Measurements from ENCODE around the gene SLCO4A1.

SLCO4A1 gene

DNA sequence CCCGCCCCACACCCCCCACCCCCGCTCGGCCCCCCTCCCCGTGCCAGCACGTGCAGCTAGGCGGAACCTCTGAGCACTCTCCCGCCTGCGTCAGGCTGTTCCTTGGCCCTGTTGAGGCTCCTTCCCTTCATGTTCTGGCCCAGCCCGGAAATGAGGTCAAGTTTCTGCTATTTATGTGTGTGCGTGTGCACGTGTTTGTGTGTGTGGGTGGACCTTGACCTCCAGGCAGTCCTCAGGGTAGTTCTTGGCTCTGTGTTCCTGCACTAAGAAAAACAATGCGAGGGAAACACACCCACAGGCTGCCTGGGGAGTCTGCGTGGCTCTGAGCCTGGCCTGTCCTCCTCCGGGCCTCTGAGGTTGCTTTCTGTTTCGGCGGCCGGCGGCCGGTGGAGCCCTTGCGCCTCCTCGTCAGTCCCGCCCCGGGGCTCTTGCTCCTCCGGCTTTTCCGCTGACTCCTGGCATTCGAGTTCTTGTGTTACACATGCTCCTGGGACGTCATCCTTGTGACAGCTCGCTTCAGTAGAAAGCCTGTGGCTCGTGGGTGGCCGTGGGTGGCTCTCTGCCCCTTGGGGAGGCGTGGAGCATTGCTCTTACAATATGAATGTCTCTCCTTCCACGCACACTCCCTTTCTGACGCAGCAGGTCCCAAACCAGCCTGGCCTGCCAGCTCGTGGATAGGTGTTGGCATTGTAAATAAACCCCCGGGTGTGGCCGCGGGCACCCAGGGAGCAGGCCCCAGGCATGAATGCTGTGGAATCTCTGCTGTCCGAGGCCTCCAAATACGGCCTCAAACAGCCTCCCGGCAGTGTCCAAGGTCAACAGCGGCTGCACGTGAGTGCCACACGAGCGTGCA is 10.0 kb downstream of the SLCO4A1 start:
- peak; percentile 40 for DNase-seq (ENCODE audit: low read depth)

DNA sequence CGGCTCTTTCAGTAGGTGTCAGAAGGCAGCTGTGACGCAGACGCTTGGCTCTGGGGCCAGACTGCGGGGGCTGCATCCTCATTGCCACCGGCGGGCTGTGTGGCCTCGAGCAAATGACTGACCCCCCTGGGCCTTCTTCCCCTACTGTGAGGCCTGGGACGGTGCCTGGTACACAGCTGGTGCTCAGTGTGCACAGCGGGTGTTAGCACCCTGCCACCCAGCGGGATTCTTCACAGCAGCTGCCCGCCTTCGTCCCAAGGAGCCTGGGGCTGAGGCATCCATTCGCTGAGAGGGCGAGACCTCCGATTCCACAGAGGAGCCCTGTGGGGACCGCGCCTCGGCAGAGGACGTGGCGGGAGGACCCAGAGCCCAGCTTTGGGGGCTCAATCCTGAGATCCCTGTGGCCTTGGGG is 10.6 kb downstream of the SLCO4A1 start:
- DNase-seq (ENCODE audit: low read depth): no peak

DNA sequence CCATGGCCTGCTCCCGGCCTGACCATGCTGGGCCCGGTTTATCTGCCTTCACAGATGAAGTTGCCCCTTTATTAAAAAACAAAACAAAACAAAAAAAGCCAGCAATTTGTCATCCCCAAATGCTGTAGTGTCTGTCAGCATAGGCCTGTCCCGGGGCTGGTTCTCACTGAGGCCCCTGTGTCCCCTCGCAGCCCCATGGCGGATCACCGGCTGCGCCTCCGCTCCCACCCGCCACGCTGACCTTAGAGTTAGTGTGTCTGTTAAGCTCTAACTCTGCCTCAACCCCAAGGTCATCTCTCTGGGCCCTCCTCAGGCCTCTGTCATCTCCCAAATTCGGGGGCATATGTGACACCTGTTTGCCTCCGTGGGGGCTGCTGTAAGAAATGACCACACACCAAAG is 11.1 kb downstream of the SLCO4A1 start:
- DNase-seq (ENCODE audit: low read depth): no peak

DNA sequence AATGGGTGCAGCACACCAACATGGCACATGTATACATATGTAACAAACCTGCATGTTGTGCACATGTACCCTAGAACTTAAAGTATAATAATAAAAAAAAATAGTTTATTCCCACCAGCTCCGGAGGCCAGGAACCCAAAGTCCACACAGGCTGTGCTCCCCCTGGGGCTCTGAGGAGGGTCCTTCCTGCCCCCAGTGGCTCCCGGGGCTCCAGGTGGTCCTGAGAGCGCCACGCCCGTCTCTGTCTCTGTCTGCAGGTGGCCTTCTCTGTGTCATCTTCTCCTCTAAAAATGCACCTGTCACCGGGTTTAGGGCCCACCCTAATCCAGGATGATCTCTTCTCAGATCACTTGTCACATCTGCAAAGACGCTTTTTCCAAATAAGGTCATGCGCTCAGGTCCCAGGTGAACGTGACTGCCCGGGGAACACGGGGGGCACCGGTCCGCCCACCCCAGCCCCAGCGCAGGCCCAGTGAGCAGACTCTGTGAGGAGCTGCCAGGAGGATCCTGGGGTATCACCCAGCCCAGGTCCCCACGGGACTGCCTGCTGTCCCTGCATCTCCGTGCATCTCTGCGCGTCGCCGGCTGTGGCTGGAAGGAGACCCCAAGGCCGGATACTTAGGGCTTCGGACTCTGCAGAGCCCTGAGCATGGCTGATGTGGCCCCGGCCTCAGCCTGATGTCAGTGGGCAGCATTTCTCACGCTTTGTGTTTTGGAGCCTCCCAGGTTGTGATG is 11.8 kb downstream of the SLCO4A1 start:
- DNase-seq (ENCODE audit: low read depth): no peak

DNA sequence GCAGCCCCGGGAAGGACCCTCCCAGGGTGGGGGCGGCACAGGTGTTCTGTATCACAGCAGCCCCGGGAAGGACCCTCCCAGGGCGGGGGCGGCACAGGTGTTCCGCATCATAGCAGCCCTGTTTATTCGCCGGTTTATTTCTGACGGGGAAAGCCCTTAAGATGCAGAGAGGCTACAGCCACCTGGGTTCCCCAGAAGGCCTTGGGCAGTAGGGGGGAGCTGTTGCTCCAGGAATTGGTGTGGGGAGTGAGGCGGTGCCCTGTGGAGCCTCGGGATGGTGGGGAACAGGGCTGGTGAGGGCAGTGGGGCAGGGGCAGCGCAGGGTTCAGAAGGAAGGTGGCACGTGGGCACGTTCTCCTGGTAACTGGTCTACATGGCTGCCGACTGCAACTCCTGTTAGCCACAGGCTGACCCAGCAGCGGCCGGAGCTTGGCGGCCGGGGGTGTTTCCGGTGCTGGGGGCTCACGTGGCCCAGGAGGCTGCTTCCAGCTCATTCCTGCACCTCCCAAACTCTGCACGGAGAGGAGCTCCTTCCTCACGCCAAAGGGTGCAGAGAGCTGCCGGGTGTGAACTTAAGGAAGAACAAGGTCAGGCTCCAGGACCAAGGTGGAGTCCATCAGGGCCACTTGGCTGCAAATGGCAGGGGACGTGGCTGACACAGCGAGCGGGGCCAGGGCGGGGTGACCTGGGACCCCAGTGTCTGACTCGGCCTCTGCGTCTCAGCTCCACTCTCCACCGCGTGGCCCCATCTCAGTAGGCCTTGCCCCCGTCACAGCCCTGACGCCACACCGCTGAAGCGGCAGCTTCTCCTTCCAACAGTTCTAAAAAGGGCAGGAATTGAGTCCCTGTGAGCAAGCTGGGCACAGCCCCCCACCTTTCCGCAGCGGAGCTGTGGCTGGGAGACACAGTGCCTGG is 13.2 kb downstream of the SLCO4A1 start:
- no peak for DNase-seq (ENCODE audit: low read depth)

DNA sequence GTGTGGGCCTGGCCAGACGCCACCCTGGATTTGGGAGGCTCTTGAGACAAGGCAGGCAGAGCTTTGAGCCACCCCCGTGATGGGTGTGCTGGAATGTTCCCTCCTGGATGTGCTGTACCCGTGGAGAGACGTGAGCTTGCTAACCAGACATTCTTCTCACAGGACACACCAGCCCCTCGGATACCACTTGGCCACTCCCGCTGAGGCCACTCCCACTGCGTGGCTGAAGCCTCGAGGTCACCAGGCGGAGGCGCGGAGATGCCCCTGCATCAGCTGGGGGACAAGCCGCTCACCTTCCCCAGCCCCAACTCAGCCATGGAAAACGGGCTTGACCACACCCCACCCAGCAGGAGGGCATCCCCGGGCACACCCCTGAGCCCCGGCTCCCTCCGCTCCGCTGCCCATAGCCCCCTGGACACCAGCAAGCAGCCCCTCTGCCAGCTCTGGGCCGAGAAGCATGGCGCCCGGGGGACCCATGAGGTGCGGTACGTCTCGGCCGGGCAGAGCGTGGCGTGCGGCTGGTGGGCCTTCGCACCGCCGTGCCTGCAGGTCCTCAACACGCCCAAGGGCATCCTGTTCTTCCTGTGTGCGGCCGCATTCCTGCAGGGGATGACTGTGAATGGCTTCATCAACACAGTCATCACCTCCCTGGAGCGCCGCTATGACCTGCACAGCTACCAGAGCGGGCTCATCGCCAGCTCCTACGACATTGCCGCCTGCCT is 14.1 kb downstream of the SLCO4A1 start:
- no peak for DNase-seq (ENCODE audit: low read depth)

DNA sequence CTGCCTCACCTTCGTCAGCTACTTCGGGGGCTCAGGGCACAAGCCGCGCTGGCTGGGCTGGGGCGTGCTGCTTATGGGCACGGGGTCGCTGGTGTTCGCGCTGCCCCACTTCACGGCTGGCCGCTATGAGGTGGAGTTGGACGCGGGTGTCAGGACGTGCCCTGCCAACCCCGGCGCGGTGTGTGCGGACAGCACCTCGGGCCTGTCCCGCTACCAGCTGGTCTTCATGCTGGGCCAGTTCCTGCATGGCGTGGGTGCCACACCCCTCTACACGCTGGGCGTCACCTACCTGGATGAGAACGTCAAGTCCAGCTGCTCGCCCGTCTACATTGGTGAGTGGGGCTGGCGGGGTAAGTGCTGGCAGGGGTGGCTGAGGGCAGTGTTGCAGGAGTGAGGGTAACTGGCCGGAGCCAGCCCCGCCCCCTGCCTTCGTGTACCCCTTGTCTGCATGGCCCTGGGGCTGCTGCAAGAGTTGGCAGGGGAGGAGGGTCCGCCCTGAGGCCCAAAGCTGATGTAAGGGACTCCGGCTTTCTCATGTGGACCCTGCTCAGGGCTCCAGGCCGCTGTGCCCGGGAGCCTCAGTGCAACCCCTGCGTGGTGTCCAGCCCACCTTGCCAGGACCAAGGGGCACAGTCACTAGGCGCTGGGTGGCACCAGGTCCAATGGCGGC is 14.8 kb downstream of the SLCO4A1 start:
- no peak for DNase-seq (ENCODE audit: low read depth)

DNA sequence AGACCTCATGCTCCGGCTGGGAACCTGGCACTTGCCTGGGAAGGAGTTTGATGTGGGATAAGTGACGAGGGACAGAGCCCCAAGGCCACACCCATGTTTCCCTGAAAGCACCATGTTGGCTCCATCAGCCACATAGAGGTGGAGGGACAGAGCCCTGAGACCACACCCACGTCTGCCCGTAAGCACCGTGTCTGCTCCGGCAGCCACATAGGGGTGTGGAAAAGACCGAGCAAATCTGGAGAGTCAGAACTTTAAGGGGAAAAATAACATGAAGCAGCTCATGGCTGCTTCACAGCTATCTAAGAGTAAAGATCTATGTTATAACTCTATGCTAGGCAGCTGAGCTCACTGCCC is 15.3 kb downstream of the SLCO4A1 start:
- DNase-seq (ENCODE audit: low read depth): no peak

DNA sequence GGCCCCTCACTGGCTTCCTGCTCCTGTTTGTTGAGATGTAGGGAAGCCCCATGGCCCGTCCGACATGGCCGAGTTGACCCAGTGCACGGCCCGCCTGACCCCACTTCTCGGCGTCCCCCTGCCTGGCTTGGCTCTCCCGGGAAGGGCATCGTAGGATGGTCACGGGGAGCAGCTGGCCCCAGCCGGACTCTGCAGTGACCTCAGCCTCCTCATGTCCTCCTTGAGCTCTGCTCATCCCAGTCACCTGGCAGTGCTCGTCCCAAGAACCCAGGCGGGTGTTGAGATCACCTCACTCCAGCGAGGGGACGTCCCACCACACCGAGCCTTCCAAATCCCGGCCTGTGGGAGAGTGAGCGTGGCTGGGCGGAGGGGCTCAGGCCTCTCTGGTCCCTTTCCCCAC is 15.7 kb downstream of the SLCO4A1 start:
- no peak for DNase-seq (ENCODE audit: low read depth)

DNA sequence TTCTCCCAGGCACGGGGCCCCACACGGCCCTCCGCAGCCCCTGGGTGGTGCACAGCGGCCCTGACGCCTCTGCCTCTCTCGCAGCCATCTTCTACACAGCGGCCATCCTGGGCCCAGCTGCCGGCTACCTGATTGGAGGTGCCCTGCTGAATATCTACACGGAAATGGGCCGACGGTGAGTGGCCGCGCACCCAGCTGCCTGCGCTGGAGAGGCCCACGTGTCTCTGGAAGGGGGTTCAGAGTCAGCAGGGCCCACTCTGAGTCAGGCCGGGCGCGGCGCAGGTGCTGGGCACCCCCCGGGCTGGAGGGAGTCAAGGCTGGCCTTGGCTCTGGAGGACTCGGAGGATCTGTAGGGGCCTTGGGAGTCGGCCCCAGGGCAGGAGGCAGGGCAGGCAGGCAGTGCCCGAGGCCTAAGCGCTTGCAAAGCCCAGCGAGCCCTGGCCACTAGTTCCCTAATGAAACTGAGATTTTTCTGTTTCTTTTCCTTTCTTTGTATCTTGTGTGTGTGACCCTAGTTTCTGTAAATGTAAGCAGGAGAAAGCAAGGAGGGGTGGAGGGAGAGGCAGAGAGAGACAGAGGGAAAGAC is 16.4 kb downstream of the SLCO4A1 start:
- no peak for DNase-seq (ENCODE audit: low read depth)

DNA sequence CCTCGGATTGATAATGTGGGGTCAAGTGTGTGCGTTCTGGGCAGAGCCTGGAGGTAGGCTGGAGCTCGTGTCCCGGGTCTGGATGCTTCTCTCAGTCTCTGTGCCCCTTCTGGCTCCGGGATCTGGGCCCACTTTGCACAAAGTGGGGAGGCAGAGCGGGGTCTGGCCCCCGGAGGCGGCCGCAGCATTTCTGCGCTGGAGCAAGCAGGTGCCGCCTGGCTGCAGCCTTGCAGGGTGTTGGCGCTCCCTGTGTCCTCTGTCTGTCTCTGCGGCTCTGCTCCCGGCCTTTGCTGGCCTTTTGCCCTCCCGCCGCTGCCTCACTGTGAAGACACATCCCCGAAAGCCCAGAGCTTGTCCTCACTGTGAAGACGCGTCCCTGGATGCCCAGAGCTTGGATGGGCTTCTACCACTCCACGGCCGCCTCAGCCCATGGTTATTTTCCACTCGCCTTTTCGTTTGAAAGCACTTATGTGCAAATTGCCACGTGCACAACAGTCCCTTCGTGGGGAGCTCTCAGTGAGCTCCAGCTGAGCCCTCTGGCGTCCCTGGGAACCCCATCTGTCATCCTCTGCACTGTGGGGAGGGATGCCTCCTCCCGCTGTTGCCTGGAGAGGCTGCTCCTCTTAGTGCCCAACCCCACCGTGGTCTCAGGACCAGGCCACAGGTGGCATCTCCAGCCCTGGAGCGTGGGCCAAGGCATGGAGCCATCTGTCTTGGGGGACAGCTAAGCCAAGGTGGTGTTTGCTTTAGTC is 17.4 kb downstream of the SLCO4A1 start:
- DNase-seq (ENCODE audit: low read depth): no peak

DNA sequence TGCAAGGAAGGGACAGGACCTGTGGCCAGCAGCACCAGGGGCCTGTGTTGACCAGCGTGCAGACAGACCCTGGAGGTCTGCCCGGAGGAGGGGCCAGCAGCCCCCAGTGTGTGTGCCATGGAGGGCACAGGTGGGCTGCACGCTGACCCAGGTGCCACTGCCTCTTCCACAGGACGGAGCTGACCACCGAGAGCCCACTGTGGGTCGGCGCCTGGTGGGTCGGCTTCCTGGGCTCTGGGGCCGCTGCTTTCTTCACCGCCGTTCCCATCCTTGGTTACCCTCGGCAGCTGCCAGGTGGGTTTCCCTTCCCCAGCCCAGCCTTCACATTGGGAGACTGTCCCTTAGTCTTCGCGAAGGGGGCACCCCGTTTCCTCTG is 17.9 kb downstream of the SLCO4A1 start:
- DNase-seq (ENCODE audit: low read depth): no peak

DNA sequence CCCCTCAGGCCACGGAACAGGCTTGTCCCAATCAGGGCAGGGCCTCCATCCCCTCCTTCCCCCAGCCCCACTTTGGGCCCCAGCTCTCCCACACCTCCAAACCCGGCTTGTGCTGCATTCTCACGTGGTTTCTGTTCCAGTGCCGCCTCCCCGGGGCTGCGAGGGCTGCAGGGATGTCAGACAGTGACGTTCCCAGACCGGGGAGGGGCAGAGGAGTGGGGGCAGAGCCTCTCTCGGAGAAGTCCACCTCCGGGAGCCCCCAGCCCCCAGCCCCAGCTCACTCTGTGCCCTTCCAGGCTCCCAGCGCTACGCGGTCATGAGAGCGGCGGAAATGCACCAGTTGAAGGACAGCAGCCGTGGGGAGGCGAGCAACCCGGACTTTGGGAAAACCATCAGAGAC is 18.5 kb downstream of the SLCO4A1 start:
- DNase-seq (ENCODE audit: low read depth): no peak

DNA sequence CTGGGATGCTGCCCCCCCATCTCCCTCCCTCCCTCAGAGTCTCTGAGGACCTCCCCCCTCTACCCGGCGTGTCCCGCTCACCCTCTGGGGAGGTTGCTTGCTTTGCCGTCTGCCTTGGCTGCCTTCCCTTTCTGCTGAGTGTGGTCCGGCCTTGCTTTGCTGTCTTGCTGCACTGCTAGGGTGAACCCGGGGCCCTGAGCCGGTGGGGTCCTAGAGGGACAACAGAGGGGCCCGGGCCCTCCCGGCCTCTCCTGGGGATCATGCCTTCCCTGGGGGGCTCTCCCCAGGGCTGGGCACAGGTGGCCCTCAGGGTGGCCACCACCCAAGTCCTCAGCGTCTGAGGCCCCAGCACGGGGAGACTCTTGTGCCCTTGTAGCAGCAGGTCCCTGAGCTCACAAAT is 19.3 kb downstream of the SLCO4A1 start:
- DNase-seq (ENCODE audit: low read depth): no peak

DNA sequence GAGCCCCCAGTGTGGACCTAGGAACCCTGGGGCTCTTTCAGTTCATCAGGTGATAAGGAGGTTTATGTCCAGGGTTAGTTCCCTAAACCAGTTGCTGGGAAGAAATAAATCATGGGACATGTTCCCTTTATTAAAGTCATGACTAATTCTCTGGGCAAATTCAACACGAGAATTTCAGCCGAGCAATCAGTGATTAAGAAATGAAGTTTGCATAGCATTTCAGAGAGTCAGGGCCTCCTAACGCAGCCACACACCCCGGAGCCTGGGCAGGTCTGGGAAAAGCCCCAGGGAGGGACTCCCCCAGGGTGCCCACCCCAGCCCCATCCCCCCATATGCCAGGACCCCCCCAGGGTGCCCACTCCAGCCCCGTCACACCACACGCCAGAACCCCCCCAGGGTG is 20.1 kb downstream of the SLCO4A1 start:
- no peak for DNase-seq (ENCODE audit: low read depth)

DNA sequence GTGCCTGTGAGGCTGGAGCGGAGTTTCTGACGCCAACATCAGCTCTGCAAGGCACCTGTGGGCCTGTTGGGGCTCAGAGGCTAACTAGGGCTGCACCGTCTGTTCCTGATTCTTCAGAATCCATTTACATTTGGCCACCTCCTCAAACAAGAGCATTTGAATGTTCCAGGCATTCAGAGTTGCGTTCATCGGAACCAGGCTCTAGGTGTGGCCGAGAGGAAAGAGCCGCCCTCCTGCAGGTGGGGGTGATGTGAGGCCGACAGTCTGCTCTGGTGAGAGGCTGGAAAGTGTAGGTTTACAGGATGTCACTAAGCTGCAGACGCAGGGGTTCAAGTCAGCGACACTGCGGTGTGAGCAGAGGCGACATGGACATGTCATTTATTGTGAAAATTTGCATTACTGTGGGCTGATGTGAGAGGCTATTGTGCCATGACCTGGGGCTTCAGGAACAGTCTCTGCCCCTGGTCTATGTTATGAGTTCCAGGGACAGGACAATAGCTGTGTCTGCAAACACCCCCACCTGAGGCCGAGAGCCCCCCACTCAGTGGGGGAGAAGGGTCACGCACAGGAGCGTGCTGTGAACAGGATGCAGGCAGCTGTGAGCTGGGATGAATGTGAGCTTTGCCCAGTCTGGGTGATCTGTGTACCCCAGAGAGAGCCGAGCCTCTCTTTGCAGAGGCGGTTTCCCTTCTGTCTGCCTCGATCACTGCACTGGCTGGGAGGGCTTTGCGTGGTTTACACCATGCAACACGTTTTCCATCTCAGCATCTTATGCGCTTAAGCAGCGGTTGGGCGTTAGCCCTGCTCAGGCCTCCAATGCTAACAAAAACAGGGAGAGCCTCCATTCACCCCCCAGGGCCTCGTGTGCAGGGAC is 21.1 kb downstream of the SLCO4A1 start:
- no peak for DNase-seq (ENCODE audit: low read depth)

DNA sequence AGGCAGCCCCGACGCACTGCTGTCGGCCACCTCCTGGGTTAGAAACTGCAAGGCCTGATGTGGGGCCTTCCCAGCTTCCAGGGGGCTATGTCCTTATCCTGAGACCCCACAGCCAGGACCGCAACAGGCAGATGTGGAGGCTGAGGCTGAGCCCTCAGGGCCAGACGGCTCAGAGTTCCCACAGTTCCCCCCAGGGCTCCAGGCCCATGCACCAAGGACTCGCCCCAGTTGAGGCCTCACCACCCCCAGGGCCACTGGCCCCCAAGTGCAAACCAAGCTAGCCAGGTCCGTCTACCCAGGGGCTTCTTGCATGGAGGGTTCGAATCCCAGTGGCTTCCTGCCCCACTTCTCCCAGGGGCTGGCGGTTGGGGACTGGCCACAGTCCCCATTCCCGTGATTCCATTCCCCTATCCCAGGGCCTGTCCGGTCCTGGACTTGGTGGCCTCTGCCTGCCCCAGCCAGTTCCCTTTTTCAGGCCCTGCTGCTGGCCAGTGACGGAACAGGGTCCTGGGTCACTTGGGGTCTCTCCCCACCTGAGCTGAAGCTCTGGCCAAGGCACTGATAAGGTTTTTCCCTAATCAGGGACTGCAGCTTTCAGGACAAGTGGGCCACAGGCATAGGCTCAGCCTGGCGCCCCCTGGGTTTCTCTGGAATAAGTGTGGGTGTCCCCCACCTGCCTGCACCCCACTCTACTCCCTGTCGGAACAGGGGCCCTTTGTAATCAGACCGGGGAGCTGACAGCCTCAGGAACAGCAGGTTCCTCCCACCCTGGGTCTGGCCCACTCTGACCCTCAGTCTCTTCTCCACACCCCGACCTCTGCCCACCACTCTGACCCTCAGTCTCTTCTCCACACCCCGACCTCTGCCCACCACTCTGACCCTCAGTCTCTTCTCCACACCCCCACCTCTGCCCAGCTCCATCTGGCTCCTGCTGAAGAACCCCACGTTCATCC is 22.0 kb downstream of the SLCO4A1 start:
- DNase-seq (ENCODE audit: low read depth): no peak

DNA sequence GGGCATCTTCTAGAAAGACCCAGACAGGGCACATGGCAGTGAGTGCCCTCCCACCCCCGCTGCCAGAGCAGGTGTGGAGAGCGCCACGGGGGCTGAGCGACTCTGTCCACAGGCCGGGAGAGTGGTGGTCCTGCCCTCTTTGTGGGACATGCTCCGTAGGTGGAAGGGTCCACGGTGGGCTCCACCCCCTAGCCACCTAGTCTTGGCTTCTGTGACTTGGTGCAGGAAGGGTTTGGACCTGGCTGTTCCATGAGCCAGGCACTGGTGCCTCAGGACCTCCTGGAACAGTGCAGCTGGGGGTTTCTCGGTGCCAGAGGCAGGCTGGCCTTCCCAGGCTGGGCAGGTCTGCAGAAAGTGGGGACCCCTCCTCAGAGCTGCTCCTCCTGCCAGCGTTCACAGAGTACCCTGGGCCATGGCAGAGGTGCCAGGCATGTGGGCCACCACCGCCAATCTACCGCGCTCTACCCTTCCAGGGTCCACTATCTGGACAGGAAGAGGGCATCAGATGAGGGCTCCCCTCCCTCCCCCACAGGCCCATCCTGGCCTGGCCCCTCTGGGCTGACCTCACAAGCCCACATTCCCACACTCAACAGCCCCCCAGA is 23.0 kb downstream of the SLCO4A1 start:
- no peak for DNase-seq (ENCODE audit: low read depth)

All from stimulated activated CD8-positive, alpha-beta memory T cell treated with anti-CD3 and anti-CD28 coated beads, Interleukin-12 subunit alpha, Interleukin-12 subunit beta, amount 100 ng/mL, for 4 hours (primary cell).